HEK293T (cell line): ENCODE data around the gene FBP1.

Source experiments
- ARNT ChIP-seq: fragments of 450-650 bp; IDR thresholded peaks from 2 replicates; pipeline ENCODE4 v1.6.1; 2017; ENCODE audit warnings: mild to moderate bottlenecking
- ELF4 ChIP-seq: fragments of 450-650 bp; IDR thresholded peaks from 2 replicates; pipeline ENCODE4 v1.6.1; 2017; ENCODE audit warnings: antibody characterized with exemption
- FOXK2 ChIP-seq: fragments of 450-650 bp; IDR thresholded peaks from 2 replicates; pipeline ENCODE4 v1.6.1; 2016; ENCODE audit warnings: mild to moderate bottlenecking
- FOXM1 ChIP-seq: fragments of 450-650 bp; IDR thresholded peaks from 2 replicates; pipeline ENCODE4 v1.6.1; 2017; ENCODE audit warnings: mild to moderate bottlenecking, borderline replicate concordance
- HDGF ChIP-seq: fragments of 450-650 bp; IDR thresholded peaks from 2 replicates; pipeline ENCODE4 v1.6.1; 2017; ENCODE audit warnings: antibody characterized with exemption, borderline replicate concordance
- SP1 ChIP-seq: fragments of 450-650 bp; IDR thresholded peaks from 2 replicates; pipeline ENCODE4 v1.6.1; 2017
- SUZ12 ChIP-seq: fragments of 450-650 bp; IDR thresholded peaks from 2 replicates; pipeline ENCODE4 v1.6.1; 2016; ENCODE audit warnings: mild to moderate bottlenecking
- TF ChIP-seq, protein P1 (sequence below): fragments of 450-650 bp; IDR thresholded peaks from 2 replicates; pipeline ENCODE4 v1.6.1; 2016

DNA sequence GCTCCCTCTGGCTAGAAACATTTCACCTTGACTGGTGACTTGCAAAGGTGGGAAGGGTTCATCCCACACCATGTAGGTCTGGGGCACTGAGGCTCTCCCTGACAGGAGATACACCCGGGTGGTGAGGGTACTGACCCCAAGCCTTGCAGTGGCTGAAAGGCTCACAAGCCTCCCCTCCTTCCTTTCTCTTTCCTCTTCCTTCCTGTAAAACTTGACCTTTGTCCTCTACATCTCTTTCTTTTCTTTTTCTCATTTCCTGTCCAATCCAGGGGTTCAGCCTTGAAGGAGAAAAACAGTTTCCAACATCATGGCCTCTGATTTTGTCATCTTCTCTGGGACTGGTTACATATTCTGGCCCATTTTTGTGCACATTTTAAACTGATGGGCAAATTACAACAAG lies 62.3 kb downstream of the FBP1 start:
- TF ChIP-seq FOXK2 = no peak
- TF ChIP-seq, protein P1, sequence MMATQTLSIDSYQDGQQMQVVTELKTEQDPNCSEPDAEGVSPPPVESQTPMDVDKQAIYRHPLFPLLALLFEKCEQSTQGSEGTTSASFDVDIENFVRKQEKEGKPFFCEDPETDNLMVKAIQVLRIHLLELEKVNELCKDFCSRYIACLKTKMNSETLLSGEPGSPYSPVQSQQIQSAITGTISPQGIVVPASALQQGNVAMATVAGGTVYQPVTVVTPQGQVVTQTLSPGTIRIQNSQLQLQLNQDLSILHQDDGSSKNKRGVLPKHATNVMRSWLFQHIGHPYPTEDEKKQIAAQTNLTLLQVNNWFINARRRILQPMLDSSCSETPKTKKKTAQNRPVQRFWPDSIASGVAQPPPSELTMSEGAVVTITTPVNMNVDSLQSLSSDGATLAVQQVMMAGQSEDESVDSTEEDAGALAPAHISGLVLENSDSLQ = no peak
- TF ChIP-seq ARNT = no peak
- no peak for TF ChIP-seq SUZ12
- TF ChIP-seq HDGF = no peak
- TF ChIP-seq SP1 = no peak
- TF ChIP-seq FOXM1 = no peak
- no peak for TF ChIP-seq ELF4
